SK-N-SH (cell line): ENCODE results near the gene EFCAB6. TPM values are rescaled to one million over a fixed set of nuclear protein-coding genes. Genes with fewer than 3 reads are reported as not detected.

ENCODE experiments used
- CTCF ChIA-PET: fragments of 300-600, 350-600 bp; formaldehyde crosslinking; extraction: SDS; loops from one replicate; lab custom pipeline; 2021; lab: Yijun Ruan, JAX
- POLR2A ChIA-PET: fragments of 350-600 bp; sonication (Branson Sonifier 250); formaldehyde crosslinking; extraction: SDS; loops from one replicate; lab custom pipeline; 2020; ENCODE audit warnings: antibody characterized with exemption, inconsistent platforms; lab: Yijun Ruan, JAX
- DNase-seq: peaks from one replicate; pipeline ENCODE4 v3.0.0; 2012
- H2AFZ ChIP-seq: fragments of 200-600 bp; sonication (generic); 2 replicates; pipeline ENCODE4 v1.8.1; 2016; ENCODE audit warnings: antibody characterized with exemption, mild to moderate bottlenecking, low read depth
- H3F3A ChIP-seq: fragments of 200-600 bp; sonication (generic); replicated peaks from 2 replicates; pipeline ENCODE3; 2016; ENCODE audit warnings: antibody characterized with exemption, mild to moderate bottlenecking; ENCODE audit not compliant: insufficient read depth
- H3K27ac ChIP-seq, 2 experiments: fragments of 200-500 bp in 1 of 2; fragments of 200-600 bp in 1 of 2; sonication (Bioruptor generic) in 1 of 2; sonication (generic), shearing (Covaris generic) in 1 of 2; 2 replicates each; pipeline versions ENCODE4 v1.5.1 to v1.6.1; 2014 to 2016; ENCODE audit warnings: low read depth in 2 of 2, inconsistent platforms in 1 of 2, low read length in 1 of 2, mild to moderate bottlenecking in 1 of 2, mixed read lengths in 1 of 2
- H3K27me3 ChIP-seq: fragments of 200-600 bp; sonication (generic), shearing (Covaris generic); 2 replicates; pipeline ENCODE4 v1.6.1; 2016; ENCODE audit warnings: mixed run types; ENCODE audit not compliant: insufficient read depth
- H3K36me3 ChIP-seq, 2 experiments: fragments of 200-500 bp in 1 of 2; fragments of 200-600 bp in 1 of 2; sonication (Bioruptor generic) in 1 of 2; sonication (generic) in 1 of 2; replicated peaks in 1 of 2; 2 replicates each; pipeline versions ENCODE3 to v1.5.1; 2014 to 2016; ENCODE audit warnings: low read length in 1 of 2, mild to moderate bottlenecking in 1 of 2; ENCODE audit not compliant: insufficient read depth in 2 of 2, control insufficient read depth in 1 of 2
- H3K4me1 ChIP-seq, 2 experiments: fragments of 200-500 bp in 1 of 2; fragments of 200-600 bp in 1 of 2; sonication (Bioruptor generic) in 1 of 2; sonication (generic), shearing (Covaris generic) in 1 of 2; 2 replicates each; pipeline versions ENCODE4 v1.5.1 to v1.6.1; 2014 to 2016; ENCODE audit warnings: low read depth in 1 of 2, low read length in 1 of 2, mixed run types in 1 of 2; ENCODE audit not compliant: insufficient read depth in 2 of 2, control insufficient read depth in 1 of 2
- H3K4me2 ChIP-seq: fragments of 200-600 bp; sonication (generic), shearing (Covaris generic); 2 replicates; pipeline ENCODE4 v1.6.1; 2017; ENCODE audit warnings: mixed run types
- H3K4me3 ChIP-seq, 2 experiments: fragments of 200-500 bp in 1 of 2; fragments of 200-600 bp in 1 of 2; sonication (Bioruptor generic) in 1 of 2; sonication (generic), shearing (Covaris generic) in 1 of 2; 2 replicates each; pipeline versions ENCODE4 v1.5.1 to v1.8.1; 2014 to 2016; ENCODE audit warnings: low read depth in 2 of 2, inconsistent platforms in 1 of 2, low read length in 1 of 2, mild to moderate bottlenecking in 1 of 2, mixed read lengths in 1 of 2, moderate library complexity in 1 of 2
- H3K79me2 ChIP-seq: fragments of 200-600 bp; sonication (generic); 2 replicates; pipeline ENCODE4 v1.8.1; 2017; ENCODE audit warnings: mild to moderate bottlenecking; ENCODE audit not compliant: insufficient read depth
- H3K9ac ChIP-seq: fragments of 200-600 bp; sonication (generic); 2 replicates; pipeline ENCODE4 v1.6.1; 2017; ENCODE audit warnings: mixed run types
- H3K9me2 ChIP-seq: fragments of 200-600 bp; sonication (generic); 2 replicates; pipeline ENCODE4 v1.6.1; 2017; ENCODE audit warnings: mixed run types
- H3K9me3 ChIP-seq: fragments of 200-600 bp; sonication (generic); 2 replicates; pipeline ENCODE4 v1.6.1; 2017; ENCODE audit warnings: mixed run types, mild to moderate bottlenecking, moderate library complexity
- H4K20me1 ChIP-seq: fragments of 200-600 bp; sonication (generic); 2 replicates; pipeline ENCODE4 v1.6.1; 2017; ENCODE audit warnings: mild to moderate bottlenecking, mixed run types; ENCODE audit not compliant: insufficient read depth
- CHD2 ChIP-seq: fragments of 150-350 bp; IDR thresholded peaks from 2 replicates; pipeline ENCODE4 v1.6.1; 2018; ENCODE audit warnings: low read length; ENCODE audit not compliant: partially characterized antibody
- ELF1 ChIP-seq: IDR thresholded peaks from 2 replicates; pipeline ENCODE4 v1.4.0; 2012
- FOSL2 ChIP-seq: IDR thresholded peaks from 2 replicates; pipeline ENCODE4 v1.4.0; 2012; ENCODE audit warnings: low read depth, mild to moderate bottlenecking, moderate library complexity, borderline replicate concordance
- FOXJ3 ChIP-seq: sonication (generic); formaldehyde crosslinking; IDR thresholded peaks from 2 replicates; pipeline ENCODE4 v1.5.1; 2020; ENCODE audit warnings: mild to moderate bottlenecking, missing genetic modification reagents
- GABPA ChIP-seq: IDR thresholded peaks from 2 replicates; pipeline ENCODE4 v1.4.0; 2012; ENCODE audit warnings: low read depth, mild to moderate bottlenecking
- GATA2 ChIP-seq: sonication (generic); formaldehyde crosslinking; IDR thresholded peaks from 2 replicates; pipeline ENCODE4 v1.5.0; 2020; ENCODE audit warnings: mild to moderate bottlenecking, missing genetic modification reagents
- MEF2A ChIP-seq: IDR thresholded peaks from 2 replicates; pipeline ENCODE4 v1.4.0; 2012; ENCODE audit warnings: low read depth, borderline replicate concordance
- NRF1 ChIP-seq: IDR thresholded peaks from 2 replicates; pipeline ENCODE4 v1.6.1; 2012; ENCODE audit warnings: low read depth, mild to moderate bottlenecking, low read length
- REST ChIP-seq: IDR thresholded peaks from 2 replicates; pipeline ENCODE4 v1.6.1; 2012; ENCODE audit warnings: mild to moderate bottlenecking, low read depth, low read length, moderate library complexity
- RFX5 ChIP-seq: IDR thresholded peaks from 2 replicates; pipeline ENCODE4 v1.6.1; 2012; ENCODE audit warnings: mild to moderate bottlenecking, improper control_type of control experiment, low read length
- RXRA ChIP-seq: IDR thresholded peaks from 2 replicates; pipeline ENCODE4 v1.4.0; 2012; ENCODE audit warnings: low read depth, mild to moderate bottlenecking, borderline replicate concordance
- SIN3A ChIP-seq: IDR thresholded peaks from 2 replicates; pipeline ENCODE4 v1.6.1; 2012; ENCODE audit warnings: low read depth, mild to moderate bottlenecking, low read length, moderate library complexity, borderline replicate concordance
- SMC3 ChIP-seq: IDR thresholded peaks from 2 replicates; pipeline ENCODE4 v1.6.1; 2012; ENCODE audit warnings: low read depth, low read length, improper control_type of control experiment
- TEAD4 ChIP-seq: IDR thresholded peaks from 2 replicates; pipeline ENCODE4 v1.4.0; 2012; ENCODE audit warnings: mild to moderate bottlenecking, borderline replicate concordance; ENCODE audit not compliant: insufficient read depth
- WGBS: methylation state at CpG from one replicate; pipeline ENCODE4 v1.1.6; 2017; ENCODE audit warnings: low lambda C conversion rate; 5-methylcytosine and 5-hydroxymethylcytosine counted together
- polyA plus RNA-seq, 3 experiments: library from polyadenylated mRNA; depleted of rRNA; stranded (reverse); fragments of >200 nt; gene quantifications; 2 replicates each; pipeline ENCODE4 v1.2.3, GENCODE V29; 2012
- TF ChIP-seq, protein P1 (sequence below): IDR thresholded peaks from 2 replicates; pipeline ENCODE4 v1.4.0; 2012; ENCODE audit warnings: low read depth
- TF ChIP-seq, protein P2 (sequence below): IDR thresholded peaks from 2 replicates; pipeline ENCODE4 v1.4.0; 2012; ENCODE audit warnings: low read depth, borderline replicate concordance

Gene EFCAB6
- polyA plus RNA-seq, 1 of the 3 experiments (the other 2 are of a cell fraction) = 0.46 TPM

DNA sequence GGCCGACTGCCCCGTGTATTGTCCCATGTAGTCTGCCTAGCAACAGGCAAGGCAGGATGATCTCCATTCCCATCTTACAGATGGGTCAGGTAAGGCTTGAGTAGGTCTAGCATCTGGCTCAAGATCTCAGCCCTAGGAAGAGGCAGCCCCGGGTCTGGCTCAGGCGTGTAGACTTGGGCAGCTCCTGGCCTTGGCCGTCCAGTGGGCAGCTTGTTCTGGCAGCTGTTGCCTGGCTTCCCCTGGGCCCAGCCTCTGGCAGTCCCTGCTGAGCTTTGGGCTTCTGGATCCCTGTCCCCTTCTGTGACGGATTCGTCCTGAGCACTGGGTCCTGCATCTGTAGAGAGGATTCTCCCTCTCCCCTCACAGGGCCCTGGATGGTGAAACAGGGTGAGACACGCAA, 327.9 kb downstream of the EFCAB6 start:
- POLR2A ChIA-PET = no interaction called here
- Histone ChIP-seq H3K27ac (no peak overlapping the region), H2AFZ (no peak overlapping the region), H3K9me3 (no peaks in the 10 kb centered on the region), H4K20me1 (no peaks in the 10 kb centered on the region), H3K36me3 (no peaks in the 10 kb centered on the region), H3F3A (no peaks in the 10 kb centered on the region), H3K27me3 (no peaks in the 10 kb centered on the region), H3K9ac (no peak overlapping the region), H3K79me2 (no peaks in the 10 kb centered on the region), H3K9me2 (no peaks in the 10 kb centered on the region), H3K4me1 (peaks cover 0 to 3% of the 10 kb centered on the region in 2 experiments; a peak in 1 of 4 replicates), H3K4me3 (no peak overlapping the region)
- no CpG with 5 or more reads among the region's 8 CpGs for WGBS
- CTCF ChIA-PET = no interaction called here
- DNase-seq = no peak
- no peak for TF ChIP-seq REST
- TF ChIP-seq TEAD4 = no peak
- no peak for TF ChIP-seq MEF2A
- TF ChIP-seq GATA2 (CRISPR knock-in tag) = no peak
- no peak for TF ChIP-seq RXRA
- TF ChIP-seq RFX5 = no peak
- TF ChIP-seq, protein P1, sequence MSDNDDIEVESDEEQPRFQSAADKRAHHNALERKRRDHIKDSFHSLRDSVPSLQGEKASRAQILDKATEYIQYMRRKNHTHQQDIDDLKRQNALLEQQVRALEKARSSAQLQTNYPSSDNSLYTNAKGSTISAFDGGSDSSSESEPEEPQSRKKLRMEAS = no peak
- no peak for TF ChIP-seq NRF1
- TF ChIP-seq CHD2 = no peak
- no peak for TF ChIP-seq FOSL2
- TF ChIP-seq ELF1 = no peak
- TF ChIP-seq FOXJ3 (CRISPR knock-in tag) = no peak
- no peak for TF ChIP-seq GABPA
- no peak for TF ChIP-seq SIN3A
- no peak for TF ChIP-seq SMC3
- TF ChIP-seq, protein P2, sequence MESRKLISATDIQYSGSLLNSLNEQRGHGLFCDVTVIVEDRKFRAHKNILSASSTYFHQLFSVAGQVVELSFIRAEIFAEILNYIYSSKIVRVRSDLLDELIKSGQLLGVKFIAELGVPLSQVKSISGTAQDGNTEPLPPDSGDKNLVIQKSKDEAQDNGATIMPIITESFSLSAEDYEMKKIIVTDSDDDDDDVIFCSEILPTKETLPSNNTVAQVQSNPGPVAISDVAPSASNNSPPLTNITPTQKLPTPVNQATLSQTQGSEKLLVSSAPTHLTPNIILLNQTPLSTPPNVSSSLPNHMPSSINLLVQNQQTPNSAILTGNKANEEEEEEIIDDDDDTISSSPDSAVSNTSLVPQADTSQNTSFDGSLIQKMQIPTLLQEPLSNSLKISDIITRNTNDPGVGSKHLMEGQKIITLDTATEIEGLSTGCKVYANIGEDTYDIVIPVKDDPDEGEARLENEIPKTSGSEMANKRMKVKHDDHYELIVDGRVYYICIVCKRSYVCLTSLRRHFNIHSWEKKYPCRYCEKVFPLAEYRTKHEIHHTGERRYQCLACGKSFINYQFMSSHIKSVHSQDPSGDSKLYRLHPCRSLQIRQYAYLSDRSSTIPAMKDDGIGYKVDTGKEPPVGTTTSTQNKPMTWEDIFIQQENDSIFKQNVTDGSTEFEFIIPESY = no peak
- TF ChIP-seq, all 33 proteins: peak for 0
- no peak overlapping the region for H3K4me2 ChIP-seq
